ENCODE measurements around the gene ADAMTSL1.

- TF ChIP-seq CTCF (IDR thresholded peaks at IDR 0.05): no peak
- TF ChIP-seq ZFX (IDR thresholded peaks at IDR 0.05; ENCODE audit: borderline replicate concordance): no peak
Measured at GRCh38 chr9:18490641-18491370, 16.9 kb downstream of the ADAMTSL1 start.

Data from 22Rv1 (cell line).